ENCODE data around the gene ABRAXAS1.
A peak's percentile ranks its signal among the peaks of the same experiment; 100 is the strongest.

ABRAXAS1 gene

GRCh38 chr4:83490876-83491450, 6.1 kb upstream of the ABRAXAS1 start:
- DNase-seq (ENCODE audit: low read depth): no peak
- peak; percentile 82 for TF ChIP-seq CTCF (IDR thresholded peaks at IDR 0.05; ENCODE audit: control insufficient read depth, insufficient read depth, low read depth, low read length, missing control alignments)
- H3K4me3 ChIP-seq (ENCODE audit: control insufficient read depth, low read depth, low read length): no peak overlapping the region

- TF ChIP-seq CTCF (IDR thresholded peaks at IDR 0.05; ENCODE audit: control insufficient read depth, insufficient read depth, low read depth, low read length, missing control alignments): no peak
- no peak overlapping the region for H3K4me3 ChIP-seq (ENCODE audit: control insufficient read depth, low read depth, low read length)
- no peak for DNase-seq (ENCODE audit: low read depth)
These were observed 4.9 kb upstream of the ABRAXAS1 start for GRCh38 chr4:83489711-83490326.

GRCh38 chr4:83486457-83487129, 1.7 kb upstream of the ABRAXAS1 start:
- no peak for TF ChIP-seq CTCF (IDR thresholded peaks at IDR 0.05; ENCODE audit: control insufficient read depth, insufficient read depth, low read depth, low read length, missing control alignments)
- no peak overlapping the region for H3K4me3 ChIP-seq (ENCODE audit: control insufficient read depth, low read depth, low read length)
- DNase-seq (ENCODE audit: low read depth): no peak

- no peak for TF ChIP-seq CTCF (IDR thresholded peaks at IDR 0.05; ENCODE audit: control insufficient read depth, insufficient read depth, low read depth, low read length, missing control alignments)
These were observed 10.9 kb downstream of the ABRAXAS1 start for GRCh38 chr4:83473966-83474365.

GRCh38 chr4:83473423-83473822, 11.5 kb downstream of the ABRAXAS1 start:
- TF ChIP-seq CTCF (IDR thresholded peaks at IDR 0.05; ENCODE audit: control insufficient read depth, insufficient read depth, low read depth, low read length, missing control alignments): no peak
- H3K4me3 ChIP-seq (ENCODE audit: control insufficient read depth, low read depth, low read length): no peak overlapping the region
- DNase-seq (ENCODE audit: low read depth): no peak

More at GRCh38 chr4:83473966-83474365, 10.9 kb downstream of the ABRAXAS1 start:
- no peak overlapping the region for H3K4me3 ChIP-seq (ENCODE audit: control insufficient read depth, low read depth, low read length)
- DNase-seq (ENCODE audit: low read depth): no peak

GRCh38 chr4:83456184-83456501, 28.8 kb downstream of the ABRAXAS1 start:
- H3K4me3 ChIP-seq (ENCODE audit: control insufficient read depth, low read depth, low read length): peak overlapping the region; percentile 97
- no peak for TF ChIP-seq CTCF (IDR thresholded peaks at IDR 0.05; ENCODE audit: control insufficient read depth, insufficient read depth, low read depth, low read length, missing control alignments)
- DNase-seq (ENCODE audit: low read depth): no peak
